GM19467 (cell line): Measurements from ENCODE around the gene ZDHHC1.

Experiments
- ATAC-seq: cut with Tn5 transposase; IDR thresholded peaks from one replicate; pipeline ENCODE4 v1.9.1; 2021; ENCODE audit warnings: mild to moderate bottlenecking, moderate library complexity; ENCODE audit not compliant: unreplicated experiment

The ZDHHC1 gene

DNA sequence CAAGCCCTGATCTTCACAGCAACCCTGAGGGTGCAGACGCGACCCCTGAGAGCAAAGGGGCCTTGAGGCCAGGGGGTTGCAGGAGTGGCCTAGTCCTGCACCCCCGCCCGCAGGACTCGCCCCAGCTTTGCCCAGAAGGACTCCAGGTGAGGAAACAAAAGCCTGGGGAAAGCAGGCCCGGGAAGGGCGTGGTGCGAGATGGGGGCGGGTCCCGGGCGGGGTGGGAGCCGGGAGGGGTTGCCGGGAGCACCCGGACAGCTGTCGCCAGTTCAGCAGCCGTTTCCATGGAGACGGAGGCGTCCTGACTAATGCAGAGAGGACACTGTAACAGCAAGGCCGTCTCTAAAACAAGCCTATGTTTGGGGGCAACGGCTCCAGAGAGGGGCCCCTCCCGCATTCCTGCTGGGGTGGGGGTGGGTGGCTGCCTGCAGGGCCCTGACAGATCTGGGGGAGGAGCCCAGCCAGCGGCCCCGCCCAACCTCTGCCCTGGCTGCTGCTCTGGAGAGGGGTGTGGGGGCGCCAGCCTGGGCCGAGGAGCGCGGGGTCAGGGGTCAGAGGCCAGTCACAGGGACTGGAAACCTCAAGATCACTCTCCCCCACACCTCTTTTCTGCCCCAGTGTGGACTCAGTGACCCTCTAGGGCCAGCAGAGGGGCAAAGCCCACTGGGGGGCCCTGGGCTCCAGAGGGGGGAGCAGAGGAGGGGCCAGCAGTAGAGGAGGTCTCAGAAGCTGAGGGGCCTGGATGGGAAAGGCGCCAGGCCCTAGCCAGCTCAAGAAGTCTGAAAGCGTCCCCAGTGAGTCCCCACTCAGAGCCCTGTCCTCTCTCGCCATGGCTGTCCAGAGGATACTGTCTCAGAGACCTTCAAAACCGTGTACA lies 19.9 kb downstream of the ZDHHC1 start:
- ATAC-seq: no peak

DNA sequence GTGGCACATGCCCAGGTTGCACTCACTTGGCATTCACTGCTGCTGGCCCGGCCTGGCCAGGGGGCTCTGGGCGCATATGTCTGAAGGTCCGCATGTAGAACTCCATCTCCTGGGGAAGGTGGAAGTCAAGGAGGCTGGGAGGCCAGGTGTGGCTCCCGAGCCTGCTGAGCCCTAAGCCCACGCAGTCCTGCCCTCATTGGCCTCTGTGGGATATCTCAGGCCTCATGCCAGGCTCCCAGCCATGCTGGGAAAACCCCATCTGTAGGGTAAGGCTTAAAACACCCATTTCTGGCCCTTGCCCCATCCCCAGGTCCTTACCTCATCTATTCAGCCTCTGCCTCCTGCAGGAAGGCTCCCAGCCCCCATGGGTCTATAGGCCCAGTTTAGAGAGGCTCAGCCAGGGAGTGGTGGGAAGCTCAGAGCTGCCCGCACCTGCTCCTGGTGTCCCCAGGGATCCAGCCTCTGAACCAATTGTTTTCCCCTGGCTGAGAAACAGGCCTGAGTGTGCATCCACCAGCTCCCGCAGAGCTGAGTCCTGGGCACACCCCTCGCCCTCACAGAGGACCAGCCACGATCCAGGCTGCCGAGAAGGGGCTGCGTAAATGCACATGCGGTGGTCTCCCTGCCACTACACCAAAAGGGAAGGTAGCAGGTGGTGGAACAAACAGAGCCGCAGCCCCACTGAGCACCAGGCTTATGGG lies 20.7 kb downstream of the ZDHHC1 start:
- ATAC-seq: no peak

DNA sequence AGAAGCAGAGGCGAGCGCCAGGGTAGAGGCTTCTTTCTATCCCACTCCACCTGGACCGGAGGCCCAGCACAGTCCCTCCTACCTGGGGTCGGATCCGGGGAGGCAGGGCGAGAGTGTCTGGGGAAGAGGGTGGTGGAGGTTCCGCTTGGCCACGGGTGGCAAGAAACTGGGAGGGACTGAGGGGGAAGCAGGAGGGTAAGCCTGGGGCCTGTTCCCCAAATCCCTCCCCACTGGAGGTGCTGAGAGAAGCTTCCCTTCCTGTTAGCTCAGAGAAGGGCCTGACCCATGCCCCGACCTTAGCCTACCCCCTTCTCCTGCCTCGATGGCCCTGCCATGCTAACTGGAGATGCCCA lies 21.2 kb downstream of the ZDHHC1 start:
- no peak for ATAC-seq

GRCh38 chr16:67394155-67395104 lies 21.8 kb downstream of the ZDHHC1 start:
- ATAC-seq: no peak

DNA sequence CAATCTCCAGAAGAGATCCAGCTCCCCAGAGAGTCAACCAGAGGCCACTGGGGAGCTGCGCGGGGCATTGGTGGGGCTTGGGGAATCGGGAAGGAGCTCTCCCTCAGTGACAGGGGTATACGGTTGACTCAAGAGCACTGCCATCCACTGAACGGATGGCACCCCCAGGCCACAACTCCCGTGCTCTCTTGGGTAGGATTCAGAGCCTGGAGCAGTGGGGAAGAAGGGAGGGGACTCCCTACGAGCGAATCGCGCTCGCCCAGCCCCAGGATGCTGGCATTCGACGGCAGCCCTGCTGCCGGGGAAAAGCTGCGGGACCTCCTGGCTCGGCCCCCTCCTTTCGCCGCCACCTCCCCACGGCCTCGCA lies 22.5 kb downstream of the ZDHHC1 start:
- ATAC-seq: no peak

DNA sequence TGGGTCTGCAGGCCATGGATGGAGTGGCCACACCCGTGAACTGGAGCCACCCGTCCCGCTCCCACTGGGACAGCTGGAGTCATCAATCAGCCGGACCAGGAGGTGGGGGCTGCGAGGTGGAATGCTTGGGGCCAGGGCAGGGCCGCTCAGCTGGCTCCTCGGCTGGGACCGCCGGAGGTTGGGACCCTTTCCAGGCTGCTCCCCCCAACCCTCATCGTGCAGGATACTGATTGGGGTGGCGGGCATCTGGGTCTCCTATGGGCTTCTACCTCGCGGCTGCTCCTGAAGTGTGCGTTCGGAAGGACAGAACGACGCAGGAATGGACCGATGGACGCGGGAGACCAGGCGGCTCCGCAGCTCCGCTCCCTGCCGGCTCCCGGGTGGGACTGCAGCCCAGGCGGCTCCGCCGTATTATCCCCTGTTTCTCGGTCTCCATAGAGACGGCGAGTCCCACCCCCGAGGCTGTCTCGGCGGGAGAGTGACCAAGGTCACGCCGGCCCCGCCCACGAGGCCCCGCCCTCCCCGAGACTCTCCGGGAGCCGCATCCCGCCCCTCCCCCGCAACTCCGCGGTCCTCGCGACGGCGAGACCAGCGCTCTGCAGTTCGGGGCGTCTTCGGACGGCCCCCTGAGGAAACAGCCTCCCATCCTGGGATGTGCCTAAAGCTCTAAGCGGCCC lies 23.0 kb downstream of the ZDHHC1 start, which contains the start of gene TPPP3:
Gene TPPP3, minus strand, starts transcription at position 388 of the 677 bp plus-strand sequence. CDS start 2,387 bp downstream, outside the sequence.
- ATAC-seq: no peak

DNA sequence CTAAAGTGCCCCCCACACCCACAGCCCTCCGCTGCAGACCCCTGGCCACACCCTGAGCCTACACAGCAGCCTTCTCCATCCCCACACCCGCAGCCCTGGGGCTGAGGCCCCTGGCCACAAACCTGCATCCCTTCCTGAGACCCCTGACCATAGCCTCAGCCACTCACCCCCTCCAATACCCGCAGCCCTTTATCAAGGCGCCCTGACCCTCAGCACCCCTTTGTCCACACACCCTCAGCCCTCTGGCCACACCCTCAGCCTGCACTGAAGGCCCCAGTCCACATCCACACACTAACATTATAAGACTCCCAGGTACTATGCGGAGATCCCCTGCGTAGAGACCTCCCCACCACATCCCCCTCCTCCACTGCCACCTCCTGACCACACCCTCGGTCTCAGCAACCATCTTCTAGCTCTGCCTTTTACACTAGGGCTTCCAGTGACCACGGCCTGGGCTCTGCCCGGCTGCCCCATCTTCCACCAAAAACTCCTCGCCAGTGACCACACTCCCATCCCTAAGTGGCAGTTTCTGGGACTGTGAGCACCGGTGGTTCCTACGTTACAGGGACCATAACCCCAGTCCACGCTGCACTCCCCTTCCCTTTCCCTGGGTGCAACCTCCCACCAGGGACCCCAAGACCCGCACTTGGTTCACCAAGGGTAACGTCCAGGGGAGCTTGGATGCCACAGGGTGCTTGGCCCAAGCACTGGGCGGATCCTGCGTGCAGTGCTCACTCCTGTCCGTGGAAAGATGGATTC lies 23.8 kb downstream of the ZDHHC1 start:
- ATAC-seq: no peak

DNA sequence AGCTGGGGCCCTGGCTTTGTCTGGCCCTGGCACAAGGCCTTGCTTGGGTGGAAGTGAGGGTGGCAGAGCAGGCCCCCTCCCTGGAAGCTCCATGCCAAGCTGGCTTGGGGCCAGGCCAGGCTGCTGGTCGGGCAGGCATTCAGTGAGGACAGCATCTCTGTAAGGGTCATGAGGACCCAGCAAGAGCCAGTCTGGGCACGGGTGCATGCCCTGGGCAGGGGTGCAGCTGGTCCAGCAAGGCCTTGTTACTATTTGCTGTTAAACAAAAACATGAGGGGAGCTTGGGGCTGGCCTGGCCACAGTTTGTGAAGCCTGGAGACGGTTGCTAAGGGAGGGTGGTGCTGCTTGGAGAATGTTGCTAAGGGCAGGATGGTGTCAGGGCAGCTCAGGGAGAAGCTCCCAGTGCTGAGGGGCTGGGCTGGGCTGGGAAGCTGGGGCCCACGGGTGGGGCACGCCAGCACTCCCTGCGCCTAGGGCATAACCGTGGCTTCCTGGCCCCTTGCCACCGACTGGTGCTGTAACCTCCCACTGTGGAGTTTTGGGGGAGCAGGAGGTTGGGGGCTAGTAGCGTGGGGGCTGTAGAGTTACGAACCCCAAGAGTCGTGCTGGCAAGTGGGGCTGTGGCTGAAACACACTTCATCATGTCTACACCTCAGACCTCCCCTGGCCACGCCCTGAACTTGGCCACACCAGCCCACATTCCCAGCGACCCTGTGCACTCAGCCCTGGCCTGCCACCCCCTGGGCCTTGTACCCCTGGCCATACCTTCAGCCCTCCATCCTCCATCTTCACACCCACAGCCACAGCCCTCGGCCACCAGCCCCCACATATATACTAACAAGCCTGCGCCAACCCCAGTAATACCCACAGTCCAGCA lies 24.6 kb downstream of the ZDHHC1 start:
- no peak for ATAC-seq

- no peak for ATAC-seq
These were observed 25.4 kb downstream of the ZDHHC1 start for GRCh38 chr16:67390816-67391423.

GRCh38 chr16:67389911-67390815 lies 26.1 kb downstream of the ZDHHC1 start:
- no peak for ATAC-seq

DNA sequence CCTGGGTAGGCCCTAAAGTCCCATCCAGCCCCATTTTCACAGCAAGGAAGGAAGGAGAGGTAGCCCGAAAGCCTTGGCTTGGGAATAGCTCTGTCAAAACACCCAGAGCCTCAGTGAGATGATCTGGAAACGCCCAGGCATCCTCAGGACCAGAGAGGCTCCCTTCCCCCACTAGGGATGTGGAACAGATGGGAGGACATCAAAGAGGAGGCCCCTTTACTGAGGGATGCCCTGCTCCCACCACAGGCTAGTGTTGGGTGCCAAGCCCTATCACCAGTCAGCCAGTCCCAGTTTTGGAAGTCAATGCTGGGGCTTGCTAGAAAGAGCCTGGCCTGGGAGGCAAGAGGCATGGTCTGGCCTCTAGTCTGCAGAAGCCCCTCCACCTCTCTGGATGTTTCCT lies 27.7 kb downstream of the ZDHHC1 start:
- no peak for ATAC-seq

GRCh38 chr16:67388191-67388590 lies 28.1 kb downstream of the ZDHHC1 start:
- no peak for ATAC-seq

DNA sequence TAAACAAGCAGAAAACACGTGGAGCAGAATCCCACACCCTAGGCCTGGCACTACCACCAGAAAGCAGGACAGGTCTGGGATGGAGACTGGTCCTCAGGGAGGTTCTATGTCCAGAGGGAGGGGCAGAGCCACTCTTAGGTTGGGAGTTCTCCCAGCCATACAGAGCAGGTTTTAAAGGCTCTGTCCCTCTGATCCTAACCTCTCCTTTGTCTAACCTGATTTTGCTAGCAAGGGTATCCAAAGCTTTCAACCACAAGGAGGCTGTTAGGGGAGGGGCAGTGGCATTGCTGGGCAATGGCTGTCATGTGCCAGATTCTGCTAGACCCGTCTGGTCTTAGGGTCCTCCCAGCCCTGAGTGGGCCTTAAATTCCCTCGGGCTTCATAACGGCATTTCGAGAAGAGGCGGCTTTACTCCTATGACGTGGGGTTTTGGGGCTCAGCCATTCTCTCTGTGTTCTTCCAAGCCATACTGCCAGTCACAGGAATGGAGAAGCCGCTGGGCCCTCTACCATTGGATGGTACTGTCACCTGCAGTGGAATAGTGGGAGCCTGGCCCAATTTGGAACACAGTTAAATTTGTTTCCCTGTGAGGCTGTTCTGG lies 28.7 kb downstream of the ZDHHC1 start:
- no peak for ATAC-seq

DNA sequence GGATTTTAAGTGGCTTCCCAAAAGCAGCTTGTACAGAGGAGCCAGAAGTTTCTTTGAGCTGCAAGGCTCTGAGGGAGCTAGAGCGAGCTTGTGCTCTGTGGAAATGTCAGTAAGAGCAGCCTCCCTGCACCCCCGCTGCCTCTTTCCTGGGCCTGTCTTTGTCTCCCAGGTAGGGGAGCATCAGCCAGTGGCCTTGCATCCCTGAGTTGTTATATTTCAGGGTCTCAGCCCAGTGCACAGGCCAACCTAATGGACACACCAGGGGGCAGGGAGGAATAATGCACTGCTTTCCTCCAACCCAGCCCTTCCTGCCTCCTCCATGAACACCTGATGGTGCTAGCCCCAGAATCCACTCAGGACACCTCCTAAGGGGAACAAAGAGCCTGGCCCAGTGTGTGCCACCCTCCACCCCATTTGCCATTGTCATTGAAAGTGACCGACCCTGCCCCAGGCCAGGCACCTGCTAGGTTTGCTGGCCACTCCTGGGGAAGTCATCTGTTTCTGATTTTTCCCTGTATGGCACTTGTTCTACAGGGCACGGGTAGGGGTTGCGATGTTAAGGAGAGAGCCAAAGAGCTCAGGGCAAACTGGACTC lies 29.3 kb downstream of the ZDHHC1 start:
- ATAC-seq: no peak

- no peak for ATAC-seq
These were observed 31.3 kb downstream of the ZDHHC1 start for GRCh38 chr16:67384778-67385510.

GRCh38 chr16:67383284-67383683 lies 33.0 kb downstream of the ZDHHC1 start:
- ATAC-seq: no peak
